K562 (cell line): ENCODE measurements around the gene KRTAP10-11. TPM values are rescaled to one million over a fixed set of nuclear protein-coding genes. Genes with fewer than 3 reads are reported as not detected.

Experiments used
- ATAC-seq: fragments of 200-7000 bp; cut with Tn5 transposase; 3 replicates; pipeline ENCODE4 v1.9.1; 2020; ENCODE audit warnings: moderate library complexity
- BruUV-seq: library from RNA; stranded (reverse); fragments of 400-500 nt; replicated peaks from 2 replicates; lab custom pipeline; 2021; lab: Mats Ljungman, UMichigan
- CTCF ChIA-PET: fragments of 300-600 bp; formaldehyde crosslinking; extraction: SDS; loops from one replicate; lab custom pipeline; 2021; ENCODE audit warnings: low intra/inter-chr PET ratio; lab: Yijun Ruan, JAX
- POLR2A ChIA-PET: fragments of 300-600, 350-650 bp; sonication (Branson Sonifier 250); formaldehyde crosslinking; extraction: SDS; loops from one replicate; lab custom pipeline; 2021; ENCODE audit warnings: antibody characterized with exemption, inconsistent platforms; lab: Yijun Ruan, JAX
- DNase-seq, 4 experiments: peaks; one replicate each; pipeline versions ENCODE4 v3.0.0 to v3.0.0-alpha.2; 2011 to 2018; ENCODE audit warnings: low spot score in 3 of 4, mixed read lengths in 3 of 4; ENCODE audit errors: extremely low read depth in 1 of 4
- FAIRE-seq: peaks from 2 replicates; lab custom pipeline; 2011; peaks lifted over from hg19 to GRCh38; lab: Jason Lieb, UNC
- H2AFZ ChIP-seq: 2 replicates; pipeline ENCODE4 v1.6.0; 2011; ENCODE audit warnings: low read depth, low read length, control low read depth, inconsistent platforms
- H3K27ac ChIP-seq: fragments of 200-600 bp; 3 replicates; pipeline ENCODE4 v1.8.0; 2011; ENCODE audit warnings: low read depth, mild to moderate bottlenecking, control low read depth, inconsistent platforms, low read length, moderate library complexity, mixed read lengths; ENCODE audit errors: extremely low read depth
- H3K27me3 ChIP-seq, 2 experiments: fragments of 300-600 bp in 1 of 2; 2 replicates in 1 of 2; 3 replicates in 1 of 2; pipeline versions ENCODE4 v1.6.0 to v1.8.0; 2011; ENCODE audit warnings: inconsistent platforms in 2 of 2, low read length in 2 of 2, mild to moderate bottlenecking in 1 of 2, mixed read lengths in 1 of 2, moderate library complexity in 1 of 2; ENCODE audit not compliant: control insufficient read depth in 2 of 2, insufficient read depth in 2 of 2
- H3K36me3 ChIP-seq: fragments of 300-600 bp; 3 replicates; pipeline ENCODE4 v1.8.0; 2011; ENCODE audit warnings: mild to moderate bottlenecking, low read length, inconsistent platforms; ENCODE audit not compliant: control insufficient read depth, insufficient read depth
- H3K4me1 ChIP-seq, 2 experiments: fragments of 200-600 bp in 1 of 2; replicated peaks in 1 of 2; 2 replicates in 1 of 2; 3 replicates in 1 of 2; pipeline versions ENCODE4 v1.5.1 to v1.8.0; 2011; ENCODE audit warnings: inconsistent platforms in 2 of 2, low read length in 2 of 2, mild to moderate bottlenecking in 1 of 2, mixed read lengths in 1 of 2, moderate library complexity in 1 of 2; ENCODE audit not compliant: control insufficient read depth in 2 of 2, insufficient read depth in 2 of 2
- H3K4me2 ChIP-seq: 2 replicates; pipeline ENCODE4 v1.6.1; 2011; ENCODE audit warnings: low read length, control low read depth, inconsistent platforms, mixed read lengths; ENCODE audit not compliant: insufficient read depth
- H3K4me3 ChIP-seq: fragments of 200-600 bp; sonication (generic), shearing (Covaris generic); 2 replicates; pipeline ENCODE4 v1.5.1; 2016; ENCODE audit warnings: control low read depth, inconsistent platforms
- H3K79me2 ChIP-seq: fragments of 200-600 bp; 3 replicates; pipeline ENCODE4 v1.8.0; 2011; ENCODE audit warnings: low read length, inconsistent platforms; ENCODE audit not compliant: control insufficient read depth, insufficient read depth
- H3K9ac ChIP-seq, 2 experiments: 2 replicates each; pipeline versions ENCODE4 v1.6.0 to v1.6.1; 2011; ENCODE audit warnings: low read depth in 2 of 2, low read length in 2 of 2, control low read depth in 1 of 2, inconsistent platforms in 1 of 2, mild to moderate bottlenecking in 1 of 2, mixed read lengths in 1 of 2; ENCODE audit not compliant: insufficient read depth in 1 of 2
- H3K9me1 ChIP-seq: one replicate; pipeline ENCODE4 v1.6.0; 2011; ENCODE audit warnings: inconsistent platforms, mild to moderate bottlenecking, low read length, moderate library complexity; ENCODE audit not compliant: control insufficient read depth, insufficient read depth
- H3K9me3 ChIP-seq: replicated peaks from 2 replicates; pipeline ENCODE4 v1.5.1; 2011; ENCODE audit warnings: low read depth, low read length, inconsistent platforms; ENCODE audit not compliant: control insufficient read depth, insufficient read depth
- H4K20me1 ChIP-seq: replicated peaks from 2 replicates; pipeline ENCODE4 v1.6.1; 2011; ENCODE audit warnings: low read length, inconsistent platforms, mixed read lengths; ENCODE audit not compliant: control insufficient read depth, insufficient read depth
- BRD4 ChIP-seq: fragments of 200-600 bp; sonication (generic); IDR thresholded peaks from 2 replicates; pipeline ENCODE4 v1.6.1; 2017; ENCODE audit warnings: inconsistent platforms
- CBX2 ChIP-seq: fragments of 200-600 bp; sonication (generic); IDR thresholded peaks from one replicate; pipeline ENCODE4 v1.6.1; 2012; ENCODE audit warnings: mild to moderate bottlenecking, low read length, inconsistent platforms; ENCODE audit not compliant: insufficient read depth, poor library complexity, severe bottlenecking
- FOS ChIP-seq: IDR thresholded peaks from 3 replicates; pipeline ENCODE4 v1.6.1; 2011; ENCODE audit not compliant: insufficient read length; ENCODE audit errors: extremely low read depth
- KLF13 ChIP-seq: fragments of 450-650 bp; IDR thresholded peaks from 2 replicates; pipeline ENCODE4 v1.6.1; 2016; ENCODE audit warnings: missing genetic modification characterization, low read depth, mild to moderate bottlenecking, missing compliant biosample characterization, moderate library complexity, borderline replicate concordance
- LCOR ChIP-seq: sonication (generic); formaldehyde crosslinking; IDR thresholded peaks from 2 replicates; pipeline ENCODE4 v1.8.0; 2022; ENCODE audit warnings: mild to moderate bottlenecking, missing genetic modification reagents
- RBM34 ChIP-seq: fragments of 200-400 bp; formaldehyde crosslinking; IDR thresholded peaks from 2 replicates; pipeline ENCODE4 v1.6.1; 2018; ENCODE audit warnings: low read length, borderline replicate concordance; ENCODE audit not compliant: insufficient read depth
- ZNF277 ChIP-seq: fragments of 250-450 bp; sonication (Bioruptor Pico); IDR thresholded peaks from 2 replicates; pipeline ENCODE4 v1.8.0; 2022; ENCODE audit warnings: inconsistent platforms, mild to moderate bottlenecking, moderate library complexity, borderline replicate concordance
- ZNF583 ChIP-seq: fragments of 250-450 bp; sonication (Bioruptor Pico); IDR thresholded peaks from 2 replicates; pipeline ENCODE4 v1.4.0; 2020
- ZNF589 ChIP-seq: fragments of 200-800 bp; sonication (Bioruptor generic); IDR thresholded peaks from 2 replicates; pipeline ENCODE4 v1.6.1; 2016; ENCODE audit warnings: low read depth, missing genetic modification characterization, missing compliant biosample characterization
- WGBS: fragments of 100-300 bp; shearing (Covaris generic); methylation state at CpG from one replicate; pipeline ENCODE4 v1.1.6; 2016; ENCODE audit warnings: low coverage, mixed read lengths; ENCODE audit not compliant: insufficient coverage; ENCODE audit errors: missing lambda C conversion rate; 5-methylcytosine and 5-hydroxymethylcytosine counted together
- in situ Hi-C: fragments of 300-500 bp; cut with MboI; formaldehyde crosslinking; loops from 4 replicates; pipeline ENCODE4 v1.15.0; 2018; ENCODE audit warnings: inconsistent platforms, mixed read lengths
- intact Hi-C: fragments of 100-400 bp; cut with micrococcal nuclease; formaldehyde crosslinking; loops from 2 replicates; pipeline ENCODE4 v1.14.2; 2022
- polyA plus RNA-seq, 8 experiments: library from polyadenylated mRNA; depleted of rRNA in 4 of 8; stranded (reverse) in 5 of 8; unstranded in 3 of 8; fragments of >200 nt; fragmentation: Nextera tagmentation in 2 of 8; fragmentation: Illumina TruSeq in 1 of 8; extraction: Ambion mirVana in 2 of 8; extraction: Trizol in 1 of 8; gene quantifications; 2 replicates each; pipeline versions ENCODE4 v1.2.1 to v1.2.3, GENCODE V29; 2011 to 2014; ENCODE audit warnings: inconsistent platforms in 1 of 8, missing spikeins in 1 of 8
- total RNA-seq, 7 experiments: library from RNA; depleted of rRNA in 6 of 7; stranded (reverse); fragments of >200 nt in 6 of 7; fragmentation: Illumina TruSeq in 2 of 7; extraction: Trizol in 2 of 7; gene quantifications; 2 replicates each; pipeline versions ENCODE4 v1.2.1 to v1.2.3, GENCODE V29; 2011 to 2021; ENCODE audit warnings: low replicate concordance in 1 of 7
- TF ChIP-seq, protein P1 (sequence below): fragments of 450-650 bp; conservative IDR thresholded peaks from 2 replicates; pipeline ENCODE4 v1.6.1; 2016; ENCODE audit warnings: missing genetic modification characterization, low read depth, mild to moderate bottlenecking, missing compliant biosample characterization, moderate library complexity
- TF ChIP-seq, protein P2 (sequence below): sonication (generic); formaldehyde crosslinking; IDR thresholded peaks from 2 replicates; pipeline ENCODE4 v1.8.1; 2023; ENCODE audit warnings: mild to moderate bottlenecking, missing genetic modification reagents, moderate library complexity
- TF ChIP-seq, protein P3 (sequence below): fragments of 250-450 bp; sonication (Bioruptor Pico); IDR thresholded peaks from 2 replicates; pipeline ENCODE4 v1.8.0; 2021; ENCODE audit warnings: borderline replicate concordance, mild to moderate bottlenecking, moderate library complexity; ENCODE audit not compliant: poor library complexity, severe bottlenecking
- TF ChIP-seq, protein P4 (sequence below): fragments of 450-650 bp; IDR thresholded peaks from 2 replicates; pipeline ENCODE4 v1.6.1; 2016; ENCODE audit warnings: borderline replicate concordance

Gene KRTAP10-11
- total and polyA plus RNA-seq, 9 of the 15 experiments (the other 6 are each of a cell fraction or from before 2014, with no cell fraction given): not detected

DNA sequence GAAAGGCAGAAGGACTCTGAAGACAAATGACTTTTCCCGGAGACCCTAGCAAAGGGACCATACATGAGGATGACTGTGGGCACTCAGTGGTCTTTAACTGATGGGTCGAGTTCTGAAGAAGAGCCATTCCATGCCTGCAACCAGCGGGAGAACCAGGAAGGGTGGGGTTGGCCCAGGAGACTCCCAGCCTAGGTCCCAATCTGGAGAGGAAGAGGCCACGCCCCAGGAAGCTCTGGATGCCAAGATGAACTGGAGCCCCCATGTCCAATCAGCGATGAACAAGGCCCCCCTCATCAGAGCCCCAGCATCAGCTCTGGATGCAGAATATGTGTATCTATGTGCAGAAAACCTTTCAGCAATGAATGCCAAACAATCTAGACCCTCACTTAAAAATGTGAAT is 5.5 kb upstream of the KRTAP10-11 start:
- Histone ChIP-seq H3K9me3 (peaks cover 4% of the 10 kb centered on the region), H3K36me3 (no peaks in the 10 kb centered on the region), H3K9ac (no peak overlapping the region), H2AFZ (no peak overlapping the region), H3K27me3 (peaks cover 0 to 6% of the 10 kb centered on the region in 2 experiments; a peak in 2 of 5 replicates), H3K4me1 (peaks cover 0 to 3% of the 10 kb centered on the region in 2 experiments; a peak in 2 of 5 replicates), H3K4me2 (no peak overlapping the region), H3K4me3 (no peak overlapping the region), H3K79me2 (no peaks in the 10 kb centered on the region), H4K20me1 (no peaks in the 10 kb centered on the region), H3K27ac (no peak overlapping the region), H3K9me1 (no peaks in the 10 kb centered on the region)
- intact Hi-C loops: no loop called here
- FAIRE-seq (no peak), ATAC-seq (no peak), DNase-seq (no peak)
- in situ Hi-C loops: no loop called here
- TF ChIP-seq FOS: no peak
- no peak for TF ChIP-seq CBX2
- TF ChIP-seq RBM34: no peak
- no peak for TF ChIP-seq BRD4
- TF ChIP-seq LCOR: no peak
- TF ChIP-seq, protein P1, sequence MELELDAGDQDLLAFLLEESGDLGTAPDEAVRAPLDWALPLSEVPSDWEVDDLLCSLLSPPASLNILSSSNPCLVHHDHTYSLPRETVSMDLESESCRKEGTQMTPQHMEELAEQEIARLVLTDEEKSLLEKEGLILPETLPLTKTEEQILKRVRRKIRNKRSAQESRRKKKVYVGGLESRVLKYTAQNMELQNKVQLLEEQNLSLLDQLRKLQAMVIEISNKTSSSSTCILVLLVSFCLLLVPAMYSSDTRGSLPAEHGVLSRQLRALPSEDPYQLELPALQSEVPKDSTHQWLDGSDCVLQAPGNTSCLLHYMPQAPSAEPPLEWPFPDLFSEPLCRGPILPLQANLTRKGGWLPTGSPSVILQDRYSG: no peak
- no peak for TF ChIP-seq ZNF589
- no peak for TF ChIP-seq ZNF277 (CRISPR knock-in tag)
- no peak for TF ChIP-seq KLF13
- TF ChIP-seq ZNF583 (CRISPR knock-in tag): no peak
- TF ChIP-seq, protein P2, sequence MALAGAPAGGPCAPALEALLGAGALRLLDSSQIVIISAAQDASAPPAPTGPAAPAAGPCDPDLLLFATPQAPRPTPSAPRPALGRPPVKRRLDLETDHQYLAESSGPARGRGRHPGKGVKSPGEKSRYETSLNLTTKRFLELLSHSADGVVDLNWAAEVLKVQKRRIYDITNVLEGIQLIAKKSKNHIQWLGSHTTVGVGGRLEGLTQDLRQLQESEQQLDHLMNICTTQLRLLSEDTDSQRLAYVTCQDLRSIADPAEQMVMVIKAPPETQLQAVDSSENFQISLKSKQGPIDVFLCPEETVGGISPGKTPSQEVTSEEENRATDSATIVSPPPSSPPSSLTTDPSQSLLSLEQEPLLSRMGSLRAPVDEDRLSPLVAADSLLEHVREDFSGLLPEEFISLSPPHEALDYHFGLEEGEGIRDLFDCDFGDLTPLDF (CRISPR knock-in tag): no peak
- TF ChIP-seq, protein P3, sequence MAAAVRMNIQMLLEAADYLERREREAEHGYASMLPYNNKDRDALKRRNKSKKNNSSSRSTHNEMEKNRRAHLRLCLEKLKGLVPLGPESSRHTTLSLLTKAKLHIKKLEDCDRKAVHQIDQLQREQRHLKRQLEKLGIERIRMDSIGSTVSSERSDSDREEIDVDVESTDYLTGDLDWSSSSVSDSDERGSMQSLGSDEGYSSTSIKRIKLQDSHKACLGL (CRISPR knock-in tag): no peak
- TF ChIP-seq, protein P4, sequence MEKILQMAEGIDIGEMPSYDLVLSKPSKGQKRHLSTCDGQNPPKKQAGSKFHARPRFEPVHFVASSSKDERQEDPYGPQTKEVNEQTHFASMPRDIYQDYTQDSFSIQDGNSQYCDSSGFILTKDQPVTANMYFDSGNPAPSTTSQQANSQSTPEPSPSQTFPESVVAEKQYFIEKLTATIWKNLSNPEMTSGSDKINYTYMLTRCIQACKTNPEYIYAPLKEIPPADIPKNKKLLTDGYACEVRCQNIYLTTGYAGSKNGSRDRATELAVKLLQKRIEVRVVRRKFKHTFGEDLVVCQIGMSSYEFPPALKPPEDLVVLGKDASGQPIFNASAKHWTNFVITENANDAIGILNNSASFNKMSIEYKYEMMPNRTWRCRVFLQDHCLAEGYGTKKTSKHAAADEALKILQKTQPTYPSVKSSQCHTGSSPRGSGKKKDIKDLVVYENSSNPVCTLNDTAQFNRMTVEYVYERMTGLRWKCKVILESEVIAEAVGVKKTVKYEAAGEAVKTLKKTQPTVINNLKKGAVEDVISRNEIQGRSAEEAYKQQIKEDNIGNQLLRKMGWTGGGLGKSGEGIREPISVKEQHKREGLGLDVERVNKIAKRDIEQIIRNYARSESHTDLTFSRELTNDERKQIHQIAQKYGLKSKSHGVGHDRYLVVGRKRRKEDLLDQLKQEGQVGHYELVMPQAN: no peak
- WGBS: 2% methylated on average over 5 of the region's 5 CpGs
- ChIA-PET CTCF (no interaction called here), POLR2A (no interaction called here)
- BruUV-seq: no TSS peak
